Measurements from ENCODE around the gene PRUNE2. TPM values are rescaled to one million over a fixed set of nuclear protein-coding genes. Genes with fewer than 3 reads are reported as not detected.

The PRUNE2 gene
- polyA plus RNA-seq, 1 donor (not counting 4 experiments of a cell fraction or from before 2014, with no cell fraction given), result 0.41 TPM

DNA sequence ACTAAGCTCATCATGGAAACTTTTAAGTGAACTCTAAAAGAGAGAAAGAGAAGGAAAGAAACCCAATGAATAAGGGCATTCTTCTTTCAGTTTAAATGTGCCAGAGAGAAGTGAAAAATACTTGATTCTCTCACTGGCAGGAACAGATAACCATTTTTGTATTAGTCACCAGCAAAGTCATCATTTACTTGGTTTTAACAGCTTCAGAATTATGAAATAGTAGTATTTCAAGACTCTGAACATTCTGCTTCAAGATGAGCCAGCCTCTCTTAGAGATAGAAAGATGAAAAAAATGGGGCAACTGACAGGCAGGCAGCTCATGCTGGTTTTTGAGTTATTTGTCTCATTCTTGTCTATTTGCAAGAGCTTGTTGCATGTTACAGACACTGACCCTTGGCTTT, 343.4 kb downstream of the PRUNE2 start:
- H3K4me2 ChIP-seq (ENCODE audit: control insufficient read depth, extremely low read depth, insufficient read depth, low read depth, low read length), result no peak overlapping the region
- H3K27ac ChIP-seq (ENCODE audit: control insufficient read depth, insufficient read depth, low read length), result no peak overlapping the region
- H3K9me1 ChIP-seq (ENCODE audit: control insufficient read depth, extremely low read depth, insufficient read depth, low read length), result no peaks in the 10 kb centered on the region
- dilution Hi-C loops (cut with MboI; ENCODE audit: extremely low pct_ligation_motif_present, low sequenced_read_pairs), result no loop called here
- H2AFZ ChIP-seq (ENCODE audit: control insufficient read depth, low read length), result no peak overlapping the region
- H3K4me3 ChIP-seq (ENCODE audit: control insufficient read depth in 2 of 3, extremely low read depth in 1 of 3, insufficient read depth in 2 of 3, low read depth in 1 of 3, low read length in 3 of 3), result no peak overlapping the region
- no peaks in the 10 kb centered on the region for H3K9me3 ChIP-seq (ENCODE audit: control insufficient read depth, low read depth, low read length)
- no peaks in the 10 kb centered on the region for H3K36me3 ChIP-seq (ENCODE audit: control insufficient read depth in 2 of 2, extremely low read depth in 1 of 2, insufficient read depth in 2 of 2, low read length in 2 of 2)
- no peaks in the 10 kb centered on the region for H3K4me1 ChIP-seq (ENCODE audit: control insufficient read depth, extremely low read depth, insufficient read depth, low read length)
- no peaks in the 10 kb centered on the region for H3K27me3 ChIP-seq (ENCODE audit: control insufficient read depth, extremely low read depth, insufficient read depth, low read length)
- no peaks in the 10 kb centered on the region for H4K20me1 ChIP-seq (ENCODE audit: control insufficient read depth, extremely low read depth, insufficient read depth, low read length)
- no peaks in the 10 kb centered on the region for H3K79me2 ChIP-seq (ENCODE audit: control insufficient read depth, insufficient read depth, low read length)
- no peak for DNase-seq (ENCODE audit: low read depth, low spot score)
- H3K9ac ChIP-seq (ENCODE audit: control insufficient read depth, extremely low read depth, insufficient read depth, low read length), result no peak overlapping the region
- no peak for FAIRE-seq
- TF ChIP-seq, protein P1, sequence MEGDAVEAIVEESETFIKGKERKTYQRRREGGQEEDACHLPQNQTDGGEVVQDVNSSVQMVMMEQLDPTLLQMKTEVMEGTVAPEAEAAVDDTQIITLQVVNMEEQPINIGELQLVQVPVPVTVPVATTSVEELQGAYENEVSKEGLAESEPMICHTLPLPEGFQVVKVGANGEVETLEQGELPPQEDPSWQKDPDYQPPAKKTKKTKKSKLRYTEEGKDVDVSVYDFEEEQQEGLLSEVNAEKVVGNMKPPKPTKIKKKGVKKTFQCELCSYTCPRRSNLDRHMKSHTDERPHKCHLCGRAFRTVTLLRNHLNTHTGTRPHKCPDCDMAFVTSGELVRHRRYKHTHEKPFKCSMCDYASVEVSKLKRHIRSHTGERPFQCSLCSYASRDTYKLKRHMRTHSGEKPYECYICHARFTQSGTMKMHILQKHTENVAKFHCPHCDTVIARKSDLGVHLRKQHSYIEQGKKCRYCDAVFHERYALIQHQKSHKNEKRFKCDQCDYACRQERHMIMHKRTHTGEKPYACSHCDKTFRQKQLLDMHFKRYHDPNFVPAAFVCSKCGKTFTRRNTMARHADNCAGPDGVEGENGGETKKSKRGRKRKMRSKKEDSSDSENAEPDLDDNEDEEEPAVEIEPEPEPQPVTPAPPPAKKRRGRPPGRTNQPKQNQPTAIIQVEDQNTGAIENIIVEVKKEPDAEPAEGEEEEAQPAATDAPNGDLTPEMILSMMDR (optimal IDR thresholded peaks at IDR 0.05 in 1 of 3, IDR thresholded peaks at IDR 0.05 in 1 of 3, conservative IDR thresholded peaks at IDR 0.05 in 1 of 3; ENCODE audit: extremely low read depth in 1 of 3, insufficient read depth in 2 of 3, low read length in 3 of 3), result no peak
- no peak for TF ChIP-seq EZH2 (IDR thresholded peaks at IDR 0.05; ENCODE audit: low read length)

DNA sequence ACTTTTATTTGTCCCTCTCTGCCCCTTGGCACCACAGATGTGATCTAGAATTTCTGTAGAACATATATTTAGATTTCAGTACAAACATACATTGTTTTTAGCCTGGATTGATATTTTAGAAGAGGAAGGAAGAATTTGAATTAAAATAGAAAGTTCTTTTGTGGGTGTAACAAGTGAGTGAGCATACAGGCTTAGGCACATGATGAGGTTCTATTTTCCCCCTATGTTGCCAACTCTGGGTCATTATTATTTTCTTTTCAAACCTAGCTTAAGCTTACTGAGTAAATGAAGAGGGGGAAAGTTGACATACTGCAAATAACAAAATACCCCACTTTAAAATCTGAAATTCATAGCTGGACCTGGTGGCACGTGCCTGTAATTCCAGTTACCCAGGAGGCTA, 344.0 kb downstream of the PRUNE2 start:
- Histone ChIP-seq H3K27ac (ENCODE audit: control insufficient read depth, insufficient read depth, low read length) (no peak overlapping the region), H3K9ac (ENCODE audit: control insufficient read depth, extremely low read depth, insufficient read depth, low read length) (no peak overlapping the region), H3K9me3 (ENCODE audit: control insufficient read depth, low read depth, low read length) (no peaks in the 10 kb centered on the region), H4K20me1 (ENCODE audit: control insufficient read depth, extremely low read depth, insufficient read depth, low read length) (no peaks in the 10 kb centered on the region), H3K4me1 (ENCODE audit: control insufficient read depth, extremely low read depth, insufficient read depth, low read length) (no peaks in the 10 kb centered on the region), H3K27me3 (ENCODE audit: control insufficient read depth, extremely low read depth, insufficient read depth, low read length) (no peaks in the 10 kb centered on the region), H3K4me2 (ENCODE audit: control insufficient read depth, extremely low read depth, insufficient read depth, low read depth, low read length) (no peak overlapping the region), H3K9me1 (ENCODE audit: control insufficient read depth, extremely low read depth, insufficient read depth, low read length) (no peaks in the 10 kb centered on the region), H3K79me2 (ENCODE audit: control insufficient read depth, insufficient read depth, low read length) (no peaks in the 10 kb centered on the region), H2AFZ (ENCODE audit: control insufficient read depth, low read length) (no peak overlapping the region), H3K4me3 (ENCODE audit: control insufficient read depth in 2 of 3, extremely low read depth in 1 of 3, insufficient read depth in 2 of 3, low read depth in 1 of 3, low read length in 3 of 3) (no peak overlapping the region), H3K36me3 (ENCODE audit: control insufficient read depth in 2 of 2, extremely low read depth in 1 of 2, insufficient read depth in 2 of 2, low read length in 2 of 2) (no peaks in the 10 kb centered on the region)
- no peak for FAIRE-seq
- no peak for DNase-seq (ENCODE audit: low read depth, low spot score)
- TF ChIP-seq, protein P1 (optimal IDR thresholded peaks at IDR 0.05 in 1 of 3, IDR thresholded peaks at IDR 0.05 in 1 of 3, conservative IDR thresholded peaks at IDR 0.05 in 1 of 3; ENCODE audit: extremely low read depth in 1 of 3, insufficient read depth in 2 of 3, low read length in 3 of 3), result no peak
- TF ChIP-seq EZH2 (IDR thresholded peaks at IDR 0.05; ENCODE audit: low read length), result no peak
- dilution Hi-C loops (cut with MboI; ENCODE audit: extremely low pct_ligation_motif_present, low sequenced_read_pairs), result no loop called here

Small RNA genes within 50 kb of the gene (small RNA-seq; reads per million reads assigned to genes)
- 0 reads per million in 3 experiments for gene AL359314.1 (ENCODE audit: insufficient read length in 3 of 3, low read depth in 3 of 3, low replicate concordance in 1 of 3)

Other genes starting within 250 kb of the PRUNE2 start
- gene PCA3, start 141.7 kb downstream of the PRUNE2 start, polyA plus RNA-seq, result not detected in 3 replicates
- not detected in 3 replicates for gene FOXB2, start 113.5 kb upstream of the PRUNE2 start, polyA plus RNA-seq

Data from keratinocyte (primary cell).